Glomerular visceral epithelial cell (primary cell): Measurements from ENCODE around the gene ZNF175.

Experiments used
- DNase-seq: peaks from one replicate; pipeline ENCODE4 v3.0.0-alpha.2; 2016; ENCODE audit errors: extremely low spot score

The ZNF175 gene

GRCh38 chr19:51589511-51589910 is 18.4 kb downstream of the ZNF175 start:
- DNase-seq = no peak

GRCh38 chr19:51590441-51590840 is 19.4 kb downstream of the ZNF175 start:
- no peak for DNase-seq

- DNase-seq = no peak
Measured at GRCh38 chr19:51592521-51592920, 21.4 kb downstream of the ZNF175 start.

GRCh38 chr19:51593138-51593890 is 22.2 kb downstream of the ZNF175 start:
- DNase-seq = no peak

GRCh38 chr19:51593969-51594773 is 23.1 kb downstream of the ZNF175 start:
- DNase-seq = peak; percentile 96

- no peak for DNase-seq
Measured at GRCh38 chr19:51594774-51595109, 23.7 kb downstream of the ZNF175 start.

- no peak for DNase-seq
Measured at GRCh38 chr19:51595190-51596175, 24.4 kb downstream of the ZNF175 start.

GRCh38 chr19:51598159-51598915 is 27.3 kb downstream of the ZNF175 start:
- DNase-seq = no peak

- DNase-seq = no peak
Measured at GRCh38 chr19:51599084-51599483, 28.0 kb downstream of the ZNF175 start.

- DNase-seq = no peak
Measured at GRCh38 chr19:51600940-51601580, 30.0 kb downstream of the ZNF175 start.

GRCh38 chr19:51602189-51602854 is 31.2 kb downstream of the ZNF175 start:
- no peak for DNase-seq

GRCh38 chr19:51607077-51607476 is 36.0 kb downstream of the ZNF175 start:
- no peak for DNase-seq

GRCh38 chr19:51607920-51608562 is 37.0 kb downstream of the ZNF175 start:
- DNase-seq = peak; percentile 71

- no peak for DNase-seq
Measured at GRCh38 chr19:51610576-51610975, 39.5 kb downstream of the ZNF175 start.

- DNase-seq = no peak
Measured at GRCh38 chr19:51614789-51615188, 43.7 kb downstream of the ZNF175 start.

- DNase-seq = no peak
Measured at GRCh38 chr19:51615991-51616390, 44.9 kb downstream of the ZNF175 start.

- DNase-seq = no peak
Measured at GRCh38 chr19:51621178-51621577, 50.1 kb downstream of the ZNF175 start.

GRCh38 chr19:51626675-51627074 is 55.6 kb downstream of the ZNF175 start:
- no peak for DNase-seq

- DNase-seq = no peak
Measured at GRCh38 chr19:51627491-51628138, 56.5 kb downstream of the ZNF175 start.
